ENCODE data around the gene TSPAN16. TPM values are rescaled to one million over a fixed set of nuclear protein-coding genes. Genes with fewer than 3 reads are reported as not detected.

TSPAN16 gene
- total RNA-seq, 4 donors from 2014 or later: not detected

DNA sequence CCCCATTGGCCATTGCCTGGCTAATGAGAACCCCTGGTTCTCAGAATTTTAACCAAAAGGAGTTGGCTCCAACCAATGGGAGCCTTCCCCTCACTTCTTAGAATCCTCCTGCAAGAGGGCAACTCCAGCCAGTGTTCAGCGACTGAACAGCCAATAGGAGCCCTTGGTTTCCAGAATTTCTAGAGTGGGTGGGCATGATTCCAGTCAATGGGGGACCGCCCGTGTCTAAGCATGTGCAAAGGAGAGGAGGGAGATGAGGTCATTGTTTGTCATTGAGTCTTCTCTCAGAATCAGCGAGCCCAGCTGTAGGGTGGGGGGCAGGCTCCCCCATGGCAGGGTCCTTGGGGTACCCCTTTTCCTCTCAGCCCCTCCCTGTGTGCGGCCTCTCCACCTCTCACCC, 69.0 kb downstream of the TSPAN16 start:
- WGBS, 2 donors (ENCODE audit: low coverage in 1 of 2): 79 to 100% methylated on average over 1 to 5 of the region's 5 CpGs
- TF ChIP-seq, protein P1, sequence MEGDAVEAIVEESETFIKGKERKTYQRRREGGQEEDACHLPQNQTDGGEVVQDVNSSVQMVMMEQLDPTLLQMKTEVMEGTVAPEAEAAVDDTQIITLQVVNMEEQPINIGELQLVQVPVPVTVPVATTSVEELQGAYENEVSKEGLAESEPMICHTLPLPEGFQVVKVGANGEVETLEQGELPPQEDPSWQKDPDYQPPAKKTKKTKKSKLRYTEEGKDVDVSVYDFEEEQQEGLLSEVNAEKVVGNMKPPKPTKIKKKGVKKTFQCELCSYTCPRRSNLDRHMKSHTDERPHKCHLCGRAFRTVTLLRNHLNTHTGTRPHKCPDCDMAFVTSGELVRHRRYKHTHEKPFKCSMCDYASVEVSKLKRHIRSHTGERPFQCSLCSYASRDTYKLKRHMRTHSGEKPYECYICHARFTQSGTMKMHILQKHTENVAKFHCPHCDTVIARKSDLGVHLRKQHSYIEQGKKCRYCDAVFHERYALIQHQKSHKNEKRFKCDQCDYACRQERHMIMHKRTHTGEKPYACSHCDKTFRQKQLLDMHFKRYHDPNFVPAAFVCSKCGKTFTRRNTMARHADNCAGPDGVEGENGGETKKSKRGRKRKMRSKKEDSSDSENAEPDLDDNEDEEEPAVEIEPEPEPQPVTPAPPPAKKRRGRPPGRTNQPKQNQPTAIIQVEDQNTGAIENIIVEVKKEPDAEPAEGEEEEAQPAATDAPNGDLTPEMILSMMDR (IDR thresholded peaks at IDR 0.05): no peak
- TF ChIP-seq POLR2AphosphoS5 (IDR thresholded peaks at IDR 0.05): no peak
- TF ChIP-seq EP300 (IDR thresholded peaks at IDR 0.05; ENCODE audit: low read depth): no peak
- no peak for TF ChIP-seq POLR2A (IDR thresholded peaks at IDR 0.05)
- intact Hi-C loops (cut with DNase I; ENCODE audit: low total_unique reads): no loop called here
- Histone ChIP-seq H3K4me3 (no peak overlapping the region), H3K36me3 (peaks cover 0 to 5% (median 0%) of the 10 kb centered on the region in 4 donors), H3K27me3 (no peaks in the 10 kb centered on the region), H3K4me1 (peaks cover 0 to 9% (median 2%) of the 10 kb centered on the region in 4 donors), H3K27ac (no peak overlapping the region), H3K9me3 (no peaks in the 10 kb centered on the region)
- no peak for DNase-seq
- in situ Hi-C loops (cut with MboI; ENCODE audit: low pct_ligation_motif_present in 1 of 4, low pct_unique_long_range_greater_than_20kb in 1 of 4, low sequenced_read_pairs in 3 of 4): no loop called here

Other genes starting within 250 kb of the TSPAN16 start
- gene LDLR, start 206.7 kb upstream of the TSPAN16 start, total RNA-seq: 100 to 1,000 TPM in 2 of 4 donors, 10 to 100 TPM in 2; 26.4 to 275 (median 109) TPM
- gene SPC24, start 140.4 kb upstream of the TSPAN16 start, total RNA-seq: 10 to 100 TPM in 1 of 4 donors, 1 to 10 TPM in 1, not detected in 2; 2.6 to 47.4 TPM
- 100 to 1,000 TPM; 145 to 339 (median 243) TPM for gene KANK2, start 98.6 kb upstream of the TSPAN16 start, total RNA-seq
- gene ANGPTL8, start 56.5 kb upstream of the TSPAN16 start, total RNA-seq: not detected
- 100 to 1,000 TPM in 1 of 4 donors, 10 to 100 TPM in 3; 66.4 to 268 (median 78.4) TPM for gene DOCK6, start 33.6 kb upstream of the TSPAN16 start, total RNA-seq
- gene RAB3D, start 43.5 kb downstream of the TSPAN16 start, total RNA-seq: 10 to 100 TPM; 16.5 to 41.1 (median 18.6) TPM
- gene TMEM205, start 50.1 kb downstream of the TSPAN16 start, total RNA-seq: 100 to 1,000 TPM in 2 of 4 donors, 10 to 100 TPM in 2; 18.7 to 163 (median 88.4) TPM
- gene CCDC159, start 50.4 kb downstream of the TSPAN16 start, total RNA-seq: 1,000 to 10,000 TPM in 1 of 4 donors, 10 to 100 TPM in 3; 13.8 to 1,153 (median 26.1) TPM
- 10 to 100 TPM in 2 of 4 donors, 1 to 10 TPM in 2; 6.3 to 51.7 (median 11.5) TPM for gene PLPPR2, start 59.3 kb downstream of the TSPAN16 start, total RNA-seq
- gene SWSAP1, start 78.5 kb downstream of the TSPAN16 start, total RNA-seq: 10 to 100 TPM in 1 of 4 donors, 1 to 10 TPM in 3; 2.1 to 11.1 (median 2.6) TPM
- gene EPOR, start 88.2 kb downstream of the TSPAN16 start, total RNA-seq: 10 to 100 TPM in 1 of 4 donors, 1 to 10 TPM in 3; 2.3 to 24.3 (median 6.4) TPM
- gene RGL3, start 123.2 kb downstream of the TSPAN16 start, total RNA-seq: 10 to 100 TPM in 3 of 4 donors, 1 to 10 TPM in 1; 6.7 to 78.9 (median 28.1) TPM
- gene ODAD3, start 139.0 kb downstream of the TSPAN16 start, total RNA-seq: 1 to 10 TPM in 1 of 4 donors, under 1 TPM in 1, not detected in 2; 0.32 to 2.2 TPM
- gene PRKCSH, start 139.5 kb downstream of the TSPAN16 start, total RNA-seq: 100 to 1,000 TPM; 119 to 195 (median 183) TPM
- 1 to 10 TPM in 2 of 4 donors, under 1 TPM in 1, not detected in 1; 0.27 to 3.2 (median 1.3) TPM for gene ELAVL3, start 184.9 kb downstream of the TSPAN16 start, total RNA-seq
- gene ZNF653, start 209.7 kb downstream of the TSPAN16 start, total RNA-seq: 10 to 100 TPM; 10.6 to 44.9 (median 17.4) TPM
- gene ECSIT, start 233.0 kb downstream of the TSPAN16 start, total RNA-seq: 10 to 100 TPM; 20.9 to 63.4 (median 39.1) TPM
- gene CNN1, start 242.7 kb downstream of the TSPAN16 start, total RNA-seq: 1,000 to 10,000 TPM in 1 of 4 donors, 100 to 1,000 TPM in 3; 198 to 1,121 (median 486) TPM